Esophagus squamous epithelium (tissue), 4 donors: ENCODE data around the gene MAP7D2.
"Not testable (repeated sequence)": the region's sequence is repeated elsewhere in the genome, so short reads cannot be mapped to it uniquely, and the experiment has no call there.

Experiments used
- POLR2A ChIP-seq, 4 donors: fragments of 450-650 bp; IDR thresholded peaks; one replicate each; pipeline ENCODE4 v1.6.1; 2017; ENCODE audit warnings: antibody characterized with exemption in 4 of 4, mild to moderate bottlenecking in 4 of 4, moderate library complexity in 3 of 4
- TF ChIP-seq, protein P1 (sequence below), 6 experiments: fragments of 450-650 bp in 4 of 6; fragments of 200-600 bp in 2 of 6; sonication (generic) in 2 of 6; IDR thresholded peaks; one replicate each; pipeline ENCODE4 v1.5.1; 2016 to 2019; ENCODE audit warnings: antibody characterized with exemption in 6 of 6, mild to moderate bottlenecking in 4 of 6, moderate library complexity in 4 of 6

DNA sequence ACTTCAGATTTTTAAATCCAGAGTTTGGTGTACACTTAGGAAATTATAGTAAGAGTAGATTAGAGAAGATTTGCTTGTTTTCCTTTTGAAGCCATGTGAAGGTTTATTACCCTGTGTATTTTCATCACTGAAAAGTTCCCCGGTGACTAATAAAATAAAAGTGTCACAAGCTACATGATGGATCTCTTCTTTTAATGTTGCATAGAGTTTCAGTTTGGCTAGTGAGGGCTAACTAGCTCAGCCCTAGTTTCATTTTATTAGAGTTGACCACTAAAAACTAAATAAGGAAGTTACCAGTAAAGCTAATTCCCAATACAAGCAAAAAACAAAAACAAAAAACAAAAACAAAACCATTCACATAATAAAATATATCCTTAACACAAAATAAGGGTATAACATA is 10.1 kb upstream of the MAP7D2 start:
- TF ChIP-seq, protein P1, sequence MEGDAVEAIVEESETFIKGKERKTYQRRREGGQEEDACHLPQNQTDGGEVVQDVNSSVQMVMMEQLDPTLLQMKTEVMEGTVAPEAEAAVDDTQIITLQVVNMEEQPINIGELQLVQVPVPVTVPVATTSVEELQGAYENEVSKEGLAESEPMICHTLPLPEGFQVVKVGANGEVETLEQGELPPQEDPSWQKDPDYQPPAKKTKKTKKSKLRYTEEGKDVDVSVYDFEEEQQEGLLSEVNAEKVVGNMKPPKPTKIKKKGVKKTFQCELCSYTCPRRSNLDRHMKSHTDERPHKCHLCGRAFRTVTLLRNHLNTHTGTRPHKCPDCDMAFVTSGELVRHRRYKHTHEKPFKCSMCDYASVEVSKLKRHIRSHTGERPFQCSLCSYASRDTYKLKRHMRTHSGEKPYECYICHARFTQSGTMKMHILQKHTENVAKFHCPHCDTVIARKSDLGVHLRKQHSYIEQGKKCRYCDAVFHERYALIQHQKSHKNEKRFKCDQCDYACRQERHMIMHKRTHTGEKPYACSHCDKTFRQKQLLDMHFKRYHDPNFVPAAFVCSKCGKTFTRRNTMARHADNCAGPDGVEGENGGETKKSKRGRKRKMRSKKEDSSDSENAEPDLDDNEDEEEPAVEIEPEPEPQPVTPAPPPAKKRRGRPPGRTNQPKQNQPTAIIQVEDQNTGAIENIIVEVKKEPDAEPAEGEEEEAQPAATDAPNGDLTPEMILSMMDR (IDR thresholded peaks at IDR 0.05): not testable (repeated sequence)
- TF ChIP-seq POLR2A (IDR thresholded peaks at IDR 0.05): not testable (repeated sequence)
